GM23338 (cell line): Measurements from ENCODE around the gene RAB22A.

Experiments
- CREB1 ChIP-seq: fragments of 250-450 bp; sonication (Bioruptor Pico); IDR thresholded peaks from 2 replicates; pipeline ENCODE4 v1.5.0; 2020; ENCODE audit warnings: low read depth, mild to moderate bottlenecking, moderate library complexity
- EZH2 ChIP-seq: fragments of 200-600 bp; sonication (generic); IDR thresholded peaks from one replicate; pipeline ENCODE4 v1.8.0; 2017; ENCODE audit warnings: antibody characterized with exemption, mild to moderate bottlenecking, low read depth; ENCODE audit not compliant: unreplicated experiment
- EZH2phosphoT487 ChIP-seq: fragments of 200-600 bp; sonication (generic); IDR thresholded peaks from one replicate; pipeline ENCODE4 v1.8.1; 2018; ENCODE audit warnings: antibody characterized with exemption; ENCODE audit not compliant: unreplicated experiment
- JUNB ChIP-seq: IDR thresholded peaks from one replicate; pipeline ENCODE4 v1.6.1; 2016; ENCODE audit warnings: antibody characterized with exemption; ENCODE audit not compliant: unreplicated experiment
- NANOG ChIP-seq: IDR thresholded peaks from 2 replicates; pipeline ENCODE4 v1.6.1; 2016; ENCODE audit warnings: antibody characterized with exemption, borderline replicate concordance
- POLR2AphosphoS5 ChIP-seq: IDR thresholded peaks from 2 replicates; pipeline ENCODE4 v1.6.1; 2016; ENCODE audit warnings: antibody characterized with exemption, low read depth
- ZNF331 ChIP-seq: fragments of 250-450 bp; sonication (Bioruptor Pico); IDR thresholded peaks from 2 replicates; pipeline ENCODE4 v1.5.0; 2020; ENCODE audit warnings: low read depth, mild to moderate bottlenecking, moderate library complexity
- TF ChIP-seq, protein P1 (sequence below), 2 experiments: fragments of 200-600 bp in 1 of 2; sonication (generic) in 1 of 2; conservative IDR thresholded peaks; 2 replicates each; pipeline versions ENCODE4 v1.5.1 to v1.6.1; 2016 to 2017; ENCODE audit warnings: antibody characterized with exemption in 2 of 2, low read depth in 2 of 2, mild to moderate bottlenecking in 2 of 2, moderate library complexity in 1 of 2
- TF ChIP-seq, protein P2 (sequence below): IDR thresholded peaks from one replicate; pipeline ENCODE4 v1.6.1; 2018; ENCODE audit warnings: antibody characterized with exemption; ENCODE audit not compliant: unreplicated experiment
- TF ChIP-seq, protein P3 (sequence below): fragments of 250-450 bp; sonication (Bioruptor Pico); IDR thresholded peaks from 2 replicates; pipeline ENCODE4 v1.5.0; 2020; ENCODE audit warnings: mild to moderate bottlenecking, moderate library complexity
- TF ChIP-seq, protein P4 (sequence below): IDR thresholded peaks from 2 replicates; pipeline ENCODE4 v1.6.1; 2016; ENCODE audit warnings: antibody characterized with exemption

DNA sequence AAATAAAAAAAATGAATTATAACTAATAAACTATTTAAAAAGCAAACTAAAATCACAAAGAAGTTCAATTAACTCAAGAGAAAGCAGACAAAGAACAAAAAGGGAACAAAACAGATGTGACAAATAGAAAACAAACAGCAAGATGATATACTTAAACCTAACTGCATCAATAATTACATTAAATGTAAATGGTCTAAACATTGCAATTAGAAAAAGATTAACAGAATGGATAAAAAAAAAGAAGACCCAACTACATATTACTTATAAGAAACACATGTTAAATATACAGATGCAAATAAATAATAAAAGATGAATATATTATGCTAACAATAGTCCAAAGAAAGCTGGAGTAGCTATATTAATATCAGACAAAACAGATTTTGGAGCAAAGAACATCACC is 35.1 kb upstream of the RAB22A start:
- TF ChIP-seq, protein P1, sequence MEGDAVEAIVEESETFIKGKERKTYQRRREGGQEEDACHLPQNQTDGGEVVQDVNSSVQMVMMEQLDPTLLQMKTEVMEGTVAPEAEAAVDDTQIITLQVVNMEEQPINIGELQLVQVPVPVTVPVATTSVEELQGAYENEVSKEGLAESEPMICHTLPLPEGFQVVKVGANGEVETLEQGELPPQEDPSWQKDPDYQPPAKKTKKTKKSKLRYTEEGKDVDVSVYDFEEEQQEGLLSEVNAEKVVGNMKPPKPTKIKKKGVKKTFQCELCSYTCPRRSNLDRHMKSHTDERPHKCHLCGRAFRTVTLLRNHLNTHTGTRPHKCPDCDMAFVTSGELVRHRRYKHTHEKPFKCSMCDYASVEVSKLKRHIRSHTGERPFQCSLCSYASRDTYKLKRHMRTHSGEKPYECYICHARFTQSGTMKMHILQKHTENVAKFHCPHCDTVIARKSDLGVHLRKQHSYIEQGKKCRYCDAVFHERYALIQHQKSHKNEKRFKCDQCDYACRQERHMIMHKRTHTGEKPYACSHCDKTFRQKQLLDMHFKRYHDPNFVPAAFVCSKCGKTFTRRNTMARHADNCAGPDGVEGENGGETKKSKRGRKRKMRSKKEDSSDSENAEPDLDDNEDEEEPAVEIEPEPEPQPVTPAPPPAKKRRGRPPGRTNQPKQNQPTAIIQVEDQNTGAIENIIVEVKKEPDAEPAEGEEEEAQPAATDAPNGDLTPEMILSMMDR (conservative IDR thresholded peaks at IDR 0.05; ENCODE audit: low read depth in 2 of 2), result no peak
- TF ChIP-seq NANOG (no peak), EZH2 (no peak), POLR2AphosphoS5 (no peak), JUNB (no peak), EZH2phosphoT487 (no peak), ZNF331 (no peak), CREB1 (CRISPR knock-in tag) (no peak)
- TF ChIP-seq, protein P2, sequence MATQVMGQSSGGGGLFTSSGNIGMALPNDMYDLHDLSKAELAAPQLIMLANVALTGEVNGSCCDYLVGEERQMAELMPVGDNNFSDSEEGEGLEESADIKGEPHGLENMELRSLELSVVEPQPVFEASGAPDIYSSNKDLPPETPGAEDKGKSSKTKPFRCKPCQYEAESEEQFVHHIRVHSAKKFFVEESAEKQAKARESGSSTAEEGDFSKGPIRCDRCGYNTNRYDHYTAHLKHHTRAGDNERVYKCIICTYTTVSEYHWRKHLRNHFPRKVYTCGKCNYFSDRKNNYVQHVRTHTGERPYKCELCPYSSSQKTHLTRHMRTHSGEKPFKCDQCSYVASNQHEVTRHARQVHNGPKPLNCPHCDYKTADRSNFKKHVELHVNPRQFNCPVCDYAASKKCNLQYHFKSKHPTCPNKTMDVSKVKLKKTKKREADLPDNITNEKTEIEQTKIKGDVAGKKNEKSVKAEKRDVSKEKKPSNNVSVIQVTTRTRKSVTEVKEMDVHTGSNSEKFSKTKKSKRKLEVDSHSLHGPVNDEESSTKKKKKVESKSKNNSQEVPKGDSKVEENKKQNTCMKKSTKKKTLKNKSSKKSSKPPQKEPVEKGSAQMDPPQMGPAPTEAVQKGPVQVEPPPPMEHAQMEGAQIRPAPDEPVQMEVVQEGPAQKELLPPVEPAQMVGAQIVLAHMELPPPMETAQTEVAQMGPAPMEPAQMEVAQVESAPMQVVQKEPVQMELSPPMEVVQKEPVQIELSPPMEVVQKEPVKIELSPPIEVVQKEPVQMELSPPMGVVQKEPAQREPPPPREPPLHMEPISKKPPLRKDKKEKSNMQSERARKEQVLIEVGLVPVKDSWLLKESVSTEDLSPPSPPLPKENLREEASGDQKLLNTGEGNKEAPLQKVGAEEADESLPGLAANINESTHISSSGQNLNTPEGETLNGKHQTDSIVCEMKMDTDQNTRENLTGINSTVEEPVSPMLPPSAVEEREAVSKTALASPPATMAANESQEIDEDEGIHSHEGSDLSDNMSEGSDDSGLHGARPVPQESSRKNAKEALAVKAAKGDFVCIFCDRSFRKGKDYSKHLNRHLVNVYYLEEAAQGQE, result no peak
- TF ChIP-seq, protein P3, sequence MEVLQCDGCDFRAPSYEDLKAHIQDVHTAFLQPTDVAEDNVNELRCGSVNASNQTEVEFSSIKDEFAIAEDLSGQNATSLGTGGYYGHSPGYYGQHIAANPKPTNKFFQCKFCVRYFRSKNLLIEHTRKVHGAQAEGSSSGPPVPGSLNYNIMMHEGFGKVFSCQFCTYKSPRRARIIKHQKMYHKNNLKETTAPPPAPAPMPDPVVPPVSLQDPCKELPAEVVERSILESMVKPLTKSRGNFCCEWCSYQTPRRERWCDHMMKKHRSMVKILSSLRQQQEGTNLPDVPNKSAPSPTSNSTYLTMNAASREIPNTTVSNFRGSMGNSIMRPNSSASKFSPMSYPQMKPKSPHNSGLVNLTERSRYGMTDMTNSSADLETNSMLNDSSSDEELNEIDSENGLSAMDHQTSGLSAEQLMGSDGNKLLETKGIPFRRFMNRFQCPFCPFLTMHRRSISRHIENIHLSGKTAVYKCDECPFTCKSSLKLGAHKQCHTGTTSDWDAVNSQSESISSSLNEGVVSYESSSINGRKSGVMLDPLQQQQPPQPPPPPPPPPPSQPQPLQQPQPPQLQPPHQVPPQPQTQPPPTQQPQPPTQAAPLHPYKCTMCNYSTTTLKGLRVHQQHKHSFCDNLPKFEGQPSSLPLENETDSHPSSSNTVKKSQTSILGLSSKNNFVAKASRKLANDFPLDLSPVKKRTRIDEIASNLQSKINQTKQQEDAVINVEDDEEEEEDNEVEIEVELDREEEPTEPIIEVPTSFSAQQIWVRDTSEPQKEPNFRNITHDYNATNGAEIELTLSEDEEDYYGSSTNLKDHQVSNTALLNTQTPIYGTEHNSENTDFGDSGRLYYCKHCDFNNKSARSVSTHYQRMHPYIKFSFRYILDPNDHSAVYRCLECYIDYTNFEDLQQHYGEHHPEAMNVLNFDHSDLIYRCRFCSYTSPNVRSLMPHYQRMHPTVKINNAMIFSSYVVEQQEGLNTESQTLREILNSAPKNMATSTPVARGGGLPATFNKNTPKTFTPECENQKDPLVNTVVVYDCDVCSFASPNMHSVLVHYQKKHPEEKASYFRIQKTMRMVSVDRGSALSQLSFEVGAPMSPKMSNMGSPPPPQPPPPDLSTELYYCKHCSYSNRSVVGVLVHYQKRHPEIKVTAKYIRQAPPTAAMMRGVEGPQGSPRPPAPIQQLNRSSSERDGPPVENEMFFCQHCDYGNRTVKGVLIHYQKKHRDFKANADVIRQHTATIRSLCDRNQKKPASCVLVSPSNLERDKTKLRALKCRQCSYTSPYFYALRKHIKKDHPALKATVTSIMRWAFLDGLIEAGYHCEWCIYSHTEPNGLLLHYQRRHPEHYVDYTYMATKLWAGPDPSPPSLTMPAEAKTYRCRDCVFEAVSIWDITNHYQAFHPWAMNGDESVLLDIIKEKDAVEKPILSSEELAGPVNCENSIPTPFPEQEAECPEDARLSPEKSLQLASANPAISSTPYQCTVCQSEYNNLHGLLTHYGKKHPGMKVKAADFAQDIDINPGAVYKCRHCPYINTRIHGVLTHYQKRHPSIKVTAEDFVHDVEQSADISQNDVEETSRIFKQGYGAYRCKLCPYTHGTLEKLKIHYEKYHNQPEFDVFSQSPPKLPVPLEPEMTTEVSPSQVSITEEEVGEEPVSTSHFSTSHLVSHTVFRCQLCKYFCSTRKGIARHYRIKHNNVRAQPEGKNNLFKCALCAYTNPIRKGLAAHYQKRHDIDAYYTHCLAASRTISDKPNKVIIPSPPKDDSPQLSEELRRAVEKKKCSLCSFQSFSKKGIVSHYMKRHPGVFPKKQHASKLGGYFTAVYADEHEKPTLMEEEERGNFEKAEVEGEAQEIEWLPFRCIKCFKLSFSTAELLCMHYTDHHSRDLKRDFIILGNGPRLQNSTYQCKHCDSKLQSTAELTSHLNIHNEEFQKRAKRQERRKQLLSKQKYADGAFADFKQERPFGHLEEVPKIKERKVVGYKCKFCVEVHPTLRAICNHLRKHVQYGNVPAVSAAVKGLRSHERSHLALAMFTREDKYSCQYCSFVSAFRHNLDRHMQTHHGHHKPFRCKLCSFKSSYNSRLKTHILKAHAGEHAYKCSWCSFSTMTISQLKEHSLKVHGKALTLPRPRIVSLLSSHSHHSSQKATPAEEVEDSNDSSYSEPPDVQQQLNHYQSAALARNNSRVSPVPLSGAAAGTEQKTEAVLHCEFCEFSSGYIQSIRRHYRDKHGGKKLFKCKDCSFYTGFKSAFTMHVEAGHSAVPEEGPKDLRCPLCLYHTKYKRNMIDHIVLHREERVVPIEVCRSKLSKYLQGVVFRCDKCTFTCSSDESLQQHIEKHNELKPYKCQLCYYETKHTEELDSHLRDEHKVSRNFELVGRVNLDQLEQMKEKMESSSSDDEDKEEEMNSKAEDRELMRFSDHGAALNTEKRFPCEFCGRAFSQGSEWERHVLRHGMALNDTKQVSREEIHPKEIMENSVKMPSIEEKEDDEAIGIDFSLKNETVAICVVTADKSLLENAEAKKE (CRISPR knock-in tag), result no peak
- TF ChIP-seq, protein P4, sequence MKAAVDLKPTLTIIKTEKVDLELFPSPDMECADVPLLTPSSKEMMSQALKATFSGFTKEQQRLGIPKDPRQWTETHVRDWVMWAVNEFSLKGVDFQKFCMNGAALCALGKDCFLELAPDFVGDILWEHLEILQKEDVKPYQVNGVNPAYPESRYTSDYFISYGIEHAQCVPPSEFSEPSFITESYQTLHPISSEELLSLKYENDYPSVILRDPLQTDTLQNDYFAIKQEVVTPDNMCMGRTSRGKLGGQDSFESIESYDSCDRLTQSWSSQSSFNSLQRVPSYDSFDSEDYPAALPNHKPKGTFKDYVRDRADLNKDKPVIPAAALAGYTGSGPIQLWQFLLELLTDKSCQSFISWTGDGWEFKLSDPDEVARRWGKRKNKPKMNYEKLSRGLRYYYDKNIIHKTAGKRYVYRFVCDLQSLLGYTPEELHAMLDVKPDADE, result no peak
